GM18498 (cell line): ENCODE measurements around the gene VWA2.

Experiments used
- ATAC-seq: cut with Tn5 transposase; IDR thresholded peaks from one replicate; pipeline ENCODE4 v1.9.1; 2021; ENCODE audit warnings: mild to moderate bottlenecking, moderate library complexity; ENCODE audit not compliant: unreplicated experiment

Gene VWA2

GRCh38 chr10:114239117-114239993 lies at the start of gene VWA2:
Gene VWA2, plus strand, starts transcription at chr10:114239254. Its CDS starts 9,460 bp downstream, at chr10:114248714.
- peak; percentile 53 for ATAC-seq

- ATAC-seq = no peak
Observed at GRCh38 chr10:114189700-114190099, 49.4 kb upstream of the VWA2 start.

- peak; percentile 92 for ATAC-seq
Observed at GRCh38 chr10:114195079-114195478, 44.0 kb upstream of the VWA2 start.

DNA sequence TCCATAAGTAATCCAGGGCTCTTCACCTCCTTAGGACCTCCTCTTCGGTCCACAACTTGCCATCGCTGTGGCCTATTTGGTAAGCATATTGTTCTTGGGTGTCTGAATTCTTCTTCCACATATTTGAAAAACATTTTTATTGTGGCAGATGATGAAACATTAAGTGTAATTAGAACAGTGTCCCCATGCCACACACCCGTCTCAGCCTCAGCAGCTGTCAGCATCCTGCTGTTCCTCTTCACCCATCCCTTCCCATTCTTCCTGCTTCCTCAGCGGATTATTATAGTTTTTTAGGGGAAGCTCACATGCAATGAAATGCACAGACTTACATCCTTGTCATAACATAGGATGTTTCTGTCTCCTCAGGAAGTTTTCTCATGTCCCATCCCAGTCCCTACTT lies 39.8 kb upstream of the VWA2 start:
- ATAC-seq = no peak

DNA sequence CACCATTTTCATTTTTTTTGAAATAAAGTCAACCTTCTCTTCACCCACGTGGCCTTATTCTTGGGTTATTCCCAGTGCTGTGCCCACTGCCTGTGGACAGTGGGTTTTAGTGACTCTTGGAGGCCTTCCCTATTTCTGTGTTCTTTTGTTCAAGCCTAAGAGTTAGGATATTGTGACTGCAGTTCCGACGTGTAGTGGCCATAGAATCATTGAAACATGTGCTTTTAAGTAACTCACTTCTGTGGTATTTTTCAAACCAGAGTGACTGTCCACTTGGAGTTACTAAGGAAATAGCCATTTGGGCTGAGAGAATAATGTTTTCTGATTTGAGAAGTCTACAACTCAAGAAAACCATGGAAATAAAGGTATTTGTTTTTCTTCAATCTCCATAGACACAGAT lies 36.2 kb upstream of the VWA2 start:
- ATAC-seq = no peak

GRCh38 chr10:114206902-114207301 lies 32.2 kb upstream of the VWA2 start:
- ATAC-seq = no peak

GRCh38 chr10:114207349-114207748 lies 31.7 kb upstream of the VWA2 start:
- no peak for ATAC-seq

DNA sequence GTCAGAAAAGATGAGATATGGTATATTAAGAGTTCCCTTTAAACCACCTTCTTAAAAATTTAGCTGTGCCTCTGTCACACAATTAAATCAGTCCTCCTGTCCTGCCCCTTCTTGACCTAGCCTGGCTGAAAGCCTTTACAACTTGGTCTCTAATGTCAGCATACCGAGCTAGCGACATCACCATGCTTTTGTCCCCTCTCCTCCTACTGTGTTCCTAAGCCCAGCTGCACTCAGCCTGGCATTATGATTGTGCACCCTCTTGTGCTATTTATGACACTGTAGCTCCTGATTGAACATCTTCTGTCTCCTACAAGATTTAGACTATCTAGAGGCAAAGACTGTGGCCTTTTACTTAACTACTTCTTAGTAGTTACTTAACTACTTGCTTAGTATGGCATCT lies 30.7 kb upstream of the VWA2 start:
- no peak for ATAC-seq

DNA sequence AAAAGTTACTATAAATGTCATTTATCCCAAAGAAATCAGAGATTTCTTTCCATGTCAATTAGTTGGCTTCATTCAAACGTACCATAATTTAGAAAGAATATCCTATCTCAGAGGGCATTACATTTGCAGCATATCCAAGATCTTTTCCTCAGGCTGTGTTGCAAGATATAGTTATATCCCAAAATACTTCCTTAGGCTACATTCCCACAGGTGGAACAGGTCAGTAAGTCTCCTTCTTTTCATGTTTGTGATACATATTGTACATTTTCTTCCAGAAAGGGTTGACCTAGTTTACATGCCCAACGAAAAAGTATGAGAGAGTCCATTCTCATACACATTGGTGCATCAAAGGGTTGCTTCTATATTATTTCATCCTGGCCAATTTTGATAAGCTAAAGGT lies 26.9 kb upstream of the VWA2 start:
- no peak for ATAC-seq

DNA sequence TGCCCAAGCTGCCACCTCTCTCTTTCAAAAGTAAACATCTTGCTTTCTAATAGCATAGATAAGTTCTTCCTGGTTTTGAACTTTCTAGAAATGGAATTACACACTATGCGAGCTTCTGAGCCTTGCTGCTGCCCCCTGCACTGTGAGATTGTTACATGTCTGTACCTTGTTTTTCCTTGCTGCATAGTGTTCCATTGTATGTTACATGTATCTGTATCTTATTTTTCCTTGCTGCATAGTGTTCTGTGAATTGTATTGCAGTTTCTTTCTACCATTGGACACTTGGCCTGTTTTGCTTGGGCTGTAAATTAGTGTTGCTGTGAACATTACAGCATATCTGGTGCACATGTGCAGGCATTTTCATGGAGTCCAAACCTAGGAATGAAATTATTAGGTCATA lies 24.0 kb upstream of the VWA2 start:
- ATAC-seq = no peak

DNA sequence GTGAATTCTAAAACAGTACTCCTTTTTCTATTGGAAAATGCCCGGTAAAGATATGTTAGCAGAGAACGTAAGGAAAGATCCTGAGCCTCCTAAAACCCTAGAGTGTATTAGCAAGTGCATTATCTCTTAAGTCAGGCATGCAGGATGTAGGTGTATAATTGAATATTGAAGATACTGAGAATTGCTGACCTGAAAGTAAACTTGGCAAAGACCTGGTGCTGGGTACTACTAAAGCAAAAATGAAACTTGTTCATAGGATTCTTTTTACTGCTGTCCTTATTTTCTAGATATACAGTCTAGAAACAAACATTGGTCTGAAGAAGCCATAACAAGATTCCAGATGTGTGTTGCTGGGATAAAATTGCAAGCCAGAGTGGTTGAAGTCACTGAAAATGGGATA lies 18.8 kb upstream of the VWA2 start:
- ATAC-seq = peak; percentile 57

GRCh38 chr10:114221235-114221634 lies 17.8 kb upstream of the VWA2 start:
- no peak for ATAC-seq

DNA sequence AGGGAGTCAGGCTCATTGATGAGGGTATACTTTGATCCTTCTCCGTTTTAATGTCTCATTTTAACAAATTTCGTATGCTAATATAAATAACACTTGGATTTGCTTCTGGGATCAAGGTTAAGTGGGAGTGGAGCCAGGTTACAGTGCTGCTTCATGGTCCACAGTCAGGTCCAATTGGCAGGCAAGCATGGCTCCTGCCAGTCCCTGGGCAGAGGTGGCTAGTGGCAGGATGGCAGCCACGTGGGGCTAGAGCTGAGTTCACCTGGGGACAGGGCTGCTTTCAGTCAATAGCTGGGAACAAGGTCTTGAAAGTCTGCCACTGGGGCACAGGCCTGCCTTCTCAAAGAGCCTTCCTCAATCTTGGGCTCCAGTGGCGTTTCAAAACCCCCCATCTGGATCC lies 16.0 kb upstream of the VWA2 start:
- no peak for ATAC-seq

DNA sequence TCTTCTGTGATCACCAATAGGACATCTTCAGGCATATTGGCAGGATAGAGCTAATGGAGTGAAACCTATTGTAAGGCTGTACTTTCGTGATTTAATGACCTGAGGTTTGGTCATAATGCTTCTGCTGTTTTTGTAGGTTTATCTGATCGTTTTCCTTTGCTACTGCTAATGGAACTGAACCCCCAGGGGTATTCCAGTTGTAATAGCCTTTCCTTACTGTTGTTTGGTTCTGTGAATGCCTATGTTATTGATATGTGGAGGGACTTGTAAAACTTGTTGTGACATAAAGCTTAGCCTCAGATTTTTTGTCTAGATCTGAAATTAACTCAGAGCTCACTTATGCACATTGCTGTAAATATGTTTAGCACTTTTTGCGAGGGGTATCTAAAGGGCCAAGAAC lies 10.9 kb upstream of the VWA2 start:
- ATAC-seq = no peak

DNA sequence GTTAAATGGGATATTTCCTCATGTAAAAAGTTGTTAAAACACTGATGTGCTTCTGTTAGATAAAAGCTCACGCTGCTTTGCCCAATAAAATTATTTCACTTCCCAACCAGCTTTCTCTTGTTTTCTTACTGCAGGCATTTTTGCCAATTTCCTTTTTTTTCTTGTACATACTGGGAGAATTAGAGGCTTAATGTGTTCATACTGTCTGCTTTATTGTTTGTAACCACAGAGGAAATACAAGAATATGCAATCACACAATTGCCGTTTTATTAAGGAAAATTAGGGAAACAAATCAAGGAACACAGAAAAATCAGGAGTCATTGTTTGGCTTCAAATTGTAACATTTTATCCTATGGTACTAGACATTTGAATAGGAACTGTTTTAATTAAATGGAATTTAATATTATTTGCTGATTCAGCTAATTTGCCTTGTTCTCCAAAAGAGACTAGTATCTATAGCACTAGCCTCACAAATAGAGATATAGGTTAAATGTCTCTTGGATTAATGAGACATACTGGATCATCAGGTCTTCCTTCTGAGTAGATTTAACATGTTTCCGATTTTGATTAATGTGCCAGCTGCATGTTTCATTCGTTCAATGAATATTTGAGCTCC lies 6.4 kb upstream of the VWA2 start:
- no peak for ATAC-seq

DNA sequence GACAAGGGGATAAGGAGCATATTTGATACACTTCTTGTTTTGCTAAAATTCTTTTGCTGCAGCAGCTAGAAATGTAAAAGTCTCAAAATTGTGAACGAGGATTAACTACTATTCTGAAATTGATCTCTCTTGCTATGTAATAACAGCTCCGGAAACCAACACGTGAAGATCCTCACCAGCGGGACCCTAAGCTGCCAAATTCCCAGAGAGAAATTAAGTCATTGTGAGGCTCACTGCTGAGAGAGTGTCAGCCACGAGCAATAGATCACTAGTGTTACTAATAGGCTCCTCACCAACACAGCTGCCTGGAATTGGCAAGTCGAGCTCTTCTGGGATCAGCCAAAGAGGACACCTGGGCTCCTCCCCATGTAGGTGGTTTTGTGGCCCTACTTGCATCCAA lies 5.6 kb upstream of the VWA2 start:
- no peak for ATAC-seq

DNA sequence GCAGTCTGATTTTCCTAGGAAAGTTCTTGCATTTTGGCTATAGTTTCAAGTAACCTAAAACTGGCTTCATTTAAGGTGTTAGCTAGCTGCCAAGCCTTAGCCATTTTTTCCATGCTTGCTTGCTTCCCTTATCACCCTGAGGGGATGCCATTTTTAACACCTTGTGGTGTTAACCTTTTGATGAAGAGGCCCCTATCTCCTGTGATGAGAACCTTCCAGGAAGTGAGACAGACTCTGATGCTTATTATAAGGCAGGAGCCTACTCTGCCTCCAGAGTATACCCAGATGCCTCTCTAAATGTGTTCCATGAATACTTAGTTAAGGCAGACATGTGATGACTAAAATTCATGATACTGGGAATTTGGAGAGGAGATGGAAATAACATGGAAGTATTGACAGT lies 4.9 kb upstream of the VWA2 start:
- no peak for ATAC-seq

- ATAC-seq = no peak
Observed at GRCh38 chr10:114239994-114240345, 916 bp downstream of the VWA2 start.

- ATAC-seq = no peak
Observed at GRCh38 chr10:114242235-114242634, 3.2 kb downstream of the VWA2 start.

GRCh38 chr10:114243661-114244060 lies 4.6 kb downstream of the VWA2 start:
- no peak for ATAC-seq

GRCh38 chr10:114244126-114244525 lies 5.1 kb downstream of the VWA2 start:
- no peak for ATAC-seq

- no peak for ATAC-seq
Observed at GRCh38 chr10:114245121-114245791, 6.2 kb downstream of the VWA2 start.
